AG09309 (cell line): Measurements from ENCODE around the gene SAMD10.
"Not testable (repeated sequence)": the region's sequence is repeated elsewhere in the genome, so short reads cannot be mapped to it uniquely, and the experiment has no call there.

ENCODE experiments used
- DNase-seq: peaks from one replicate; pipeline ENCODE4 v3.0.0-alpha.2; 2010; ENCODE audit warnings: low read depth
- H3K4me3 ChIP-seq: 2 replicates; pipeline ENCODE4 v1.5.1; 2011; ENCODE audit warnings: mild to moderate bottlenecking, low read depth, low read length, moderate library complexity; ENCODE audit not compliant: control insufficient read depth
- TF ChIP-seq, protein P1 (sequence below): IDR thresholded peaks from 2 replicates; pipeline ENCODE4 v1.5.1; 2011; ENCODE audit warnings: mild to moderate bottlenecking, low read depth, low read length, inconsistent platforms; ENCODE audit not compliant: insufficient read depth, control insufficient read depth; ENCODE audit errors: missing control alignments

Gene SAMD10

DNA sequence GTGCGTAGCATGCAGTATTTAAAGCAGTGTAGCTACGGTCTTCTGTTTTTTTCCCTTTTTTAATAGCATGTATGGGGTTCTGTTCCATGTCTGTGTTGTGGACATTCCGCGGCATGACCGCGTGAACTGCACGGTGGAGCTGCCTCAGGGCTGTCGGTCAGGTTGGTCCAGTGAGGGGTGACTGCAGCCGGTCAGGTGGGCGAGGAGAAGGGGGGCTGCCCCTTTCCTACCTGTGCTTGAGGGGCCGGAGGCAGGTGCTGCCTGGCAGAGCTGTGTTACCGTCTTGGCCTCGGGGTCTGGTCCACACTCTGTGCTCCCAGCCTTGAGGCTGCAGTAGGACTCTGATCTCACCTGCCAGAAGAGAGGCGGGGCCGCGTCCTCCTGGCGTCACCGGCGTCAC lies 47.7 kb downstream of the SAMD10 start:
- TF ChIP-seq, protein P1, sequence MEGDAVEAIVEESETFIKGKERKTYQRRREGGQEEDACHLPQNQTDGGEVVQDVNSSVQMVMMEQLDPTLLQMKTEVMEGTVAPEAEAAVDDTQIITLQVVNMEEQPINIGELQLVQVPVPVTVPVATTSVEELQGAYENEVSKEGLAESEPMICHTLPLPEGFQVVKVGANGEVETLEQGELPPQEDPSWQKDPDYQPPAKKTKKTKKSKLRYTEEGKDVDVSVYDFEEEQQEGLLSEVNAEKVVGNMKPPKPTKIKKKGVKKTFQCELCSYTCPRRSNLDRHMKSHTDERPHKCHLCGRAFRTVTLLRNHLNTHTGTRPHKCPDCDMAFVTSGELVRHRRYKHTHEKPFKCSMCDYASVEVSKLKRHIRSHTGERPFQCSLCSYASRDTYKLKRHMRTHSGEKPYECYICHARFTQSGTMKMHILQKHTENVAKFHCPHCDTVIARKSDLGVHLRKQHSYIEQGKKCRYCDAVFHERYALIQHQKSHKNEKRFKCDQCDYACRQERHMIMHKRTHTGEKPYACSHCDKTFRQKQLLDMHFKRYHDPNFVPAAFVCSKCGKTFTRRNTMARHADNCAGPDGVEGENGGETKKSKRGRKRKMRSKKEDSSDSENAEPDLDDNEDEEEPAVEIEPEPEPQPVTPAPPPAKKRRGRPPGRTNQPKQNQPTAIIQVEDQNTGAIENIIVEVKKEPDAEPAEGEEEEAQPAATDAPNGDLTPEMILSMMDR, result no peak
- H3K4me3 ChIP-seq, result no peak overlapping the region
- DNase-seq, result no peak

DNA sequence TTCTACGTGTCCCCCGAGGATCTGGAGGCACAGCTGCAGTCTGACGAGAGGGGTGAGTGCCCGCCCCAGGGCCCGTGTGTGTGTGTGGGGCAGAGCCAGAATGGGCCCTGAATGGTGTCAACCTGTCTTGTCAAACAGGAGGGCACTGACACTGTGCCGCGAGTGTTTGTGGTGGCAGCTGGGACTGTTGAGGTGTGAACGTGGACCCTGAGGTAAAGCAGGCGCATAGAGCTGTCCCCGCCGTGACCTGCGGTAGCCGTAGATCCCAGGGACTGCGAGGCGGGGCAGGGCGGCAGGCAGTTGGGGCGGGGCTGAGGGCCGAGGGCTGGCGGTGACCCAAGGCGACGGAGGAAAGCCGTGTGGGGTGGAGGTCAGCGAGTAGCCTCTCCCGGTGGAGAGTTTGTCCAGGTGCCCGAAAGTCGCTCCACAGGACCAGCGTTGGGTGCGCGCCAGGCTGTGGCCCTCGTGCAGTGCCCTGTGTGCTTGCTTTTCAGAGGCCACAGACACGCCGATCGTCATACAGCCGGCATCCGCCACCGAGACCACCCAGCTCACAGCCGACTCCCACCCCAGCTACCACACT lies 48.4 kb downstream of the SAMD10 start:
- TF ChIP-seq, protein P1, result no peak
- H3K4me3 ChIP-seq, result no peak overlapping the region
- DNase-seq, result no peak

DNA sequence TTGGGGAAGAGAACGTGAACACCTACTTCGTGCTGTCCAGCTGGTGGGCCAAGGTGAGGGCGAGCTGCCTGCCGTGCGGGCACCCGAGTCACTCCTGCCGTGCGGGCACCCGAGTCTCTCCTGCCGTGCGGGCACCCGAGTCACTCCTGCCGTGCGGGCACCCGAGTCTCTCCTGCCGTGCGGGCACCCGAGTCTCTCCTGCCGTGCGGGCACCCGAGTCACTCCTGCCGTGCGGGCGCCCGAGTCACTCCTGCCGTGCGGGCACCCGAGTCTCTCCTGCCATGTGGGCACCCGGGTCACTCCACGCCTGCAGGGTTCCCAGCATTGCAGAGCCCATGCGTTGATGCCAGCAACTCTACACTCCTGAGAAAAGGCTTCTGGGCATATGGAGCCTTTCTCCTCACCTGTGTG lies 50.0 kb downstream of the SAMD10 start:
- H3K4me3 ChIP-seq, DNase-seq: not testable (repeated sequence)

DNA sequence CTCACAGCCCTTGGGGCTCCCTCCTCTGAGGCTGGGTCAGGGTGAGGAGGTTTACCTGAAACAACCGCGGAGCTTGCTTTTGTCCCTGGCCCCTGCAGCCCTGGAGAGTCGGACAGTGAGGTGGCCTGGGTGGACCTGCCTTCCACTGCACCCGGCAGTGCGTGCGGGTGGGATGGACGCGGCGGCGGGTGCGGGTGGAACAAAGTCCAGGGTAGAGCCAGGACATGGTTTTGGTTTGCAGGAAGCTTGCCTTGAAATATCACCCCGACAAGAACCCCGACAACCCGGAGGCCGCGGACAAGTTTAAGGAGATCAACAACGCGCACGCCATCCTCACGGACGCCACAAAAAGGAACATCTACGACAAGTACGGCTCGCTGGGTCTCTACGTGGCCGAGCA lies 50.4 kb downstream of the SAMD10 start:
- TF ChIP-seq, protein P1, result no peak
- no peak overlapping the region for H3K4me3 ChIP-seq
- DNase-seq, result no peak

DNA sequence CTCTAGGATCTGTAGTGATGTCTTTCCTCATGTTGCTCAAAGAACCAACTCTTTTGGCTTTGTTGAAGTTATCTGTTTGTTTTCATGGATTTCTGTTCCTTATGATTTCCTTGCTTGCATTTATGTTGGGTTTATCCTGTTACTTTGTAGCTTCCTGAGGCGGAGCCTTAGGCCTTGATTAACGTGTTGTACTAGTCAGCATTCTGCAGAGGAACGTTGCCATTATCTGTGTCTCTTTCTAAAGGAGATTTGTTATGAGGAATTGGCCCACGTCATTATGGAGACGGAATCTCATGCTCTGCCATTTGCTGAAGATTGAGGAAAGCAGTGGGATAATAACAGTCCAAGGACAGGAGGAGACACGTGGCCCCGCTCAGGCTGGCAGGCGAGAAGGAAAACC lies 53.1 kb downstream of the SAMD10 start:
- DNase-seq, result no peak
- H3K4me3 ChIP-seq, result no peak overlapping the region
- TF ChIP-seq, protein P1, result no peak

DNA sequence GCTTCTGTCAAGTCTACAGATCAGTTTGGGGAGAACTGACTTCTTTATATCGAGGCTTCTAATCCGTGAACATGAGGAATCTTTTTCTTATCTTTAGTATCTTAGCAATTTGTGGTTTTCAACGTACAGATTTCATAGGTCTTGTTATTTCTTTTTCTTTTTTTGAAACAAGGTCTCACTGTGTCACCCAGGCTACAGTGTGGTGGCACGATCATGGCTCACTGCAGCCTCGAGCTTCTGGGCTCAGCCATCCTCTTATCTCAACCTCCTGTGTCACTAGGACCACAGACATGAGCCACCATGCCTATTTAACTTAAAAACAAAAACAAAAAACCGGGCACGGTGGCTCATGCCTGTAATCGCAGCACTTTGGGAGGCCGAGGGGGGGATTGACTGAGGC lies 55.2 kb downstream of the SAMD10 start:
- no peak for DNase-seq
- H3K4me3 ChIP-seq, result no peak overlapping the region
- TF ChIP-seq, protein P1, result no peak
